HCT116 (cell line): ENCODE results near the gene ZNF747. TPM values are rescaled to one million over a fixed set of nuclear protein-coding genes. Genes with fewer than 3 reads are reported as not detected.

Source experiments
- ATAC-seq: fragments of 200-7000 bp; cut with Tn5 transposase; 2 replicates; pipeline ENCODE4 v1.9.1; 2020; ENCODE audit warnings: mild to moderate bottlenecking, moderate library complexity
- BruUV-seq: library from RNA; stranded (reverse); fragments of 400-500 nt; replicated peaks from 2 replicates; lab custom pipeline; 2021; lab: Mats Ljungman, UMichigan
- CTCF ChIA-PET: fragments of 300-600 bp; sonication (Branson Sonifier 250); formaldehyde crosslinking; loops from one replicate; lab custom pipeline; 2021; ENCODE audit warnings: antibody characterized with exemption; lab: Charles Lee
- POLR2A ChIA-PET: fragments of 300-600, 350-600 bp; sonication (Branson Sonifier 250); formaldehyde crosslinking; loops from one replicate; lab custom pipeline; 2021; ENCODE audit warnings: antibody characterized with exemption; lab: Charles Lee
- RAD21 ChIA-PET, 2 experiments: fragments of 300-600 bp; sonication (Branson Sonifier 250); formaldehyde crosslinking; loops; one replicate each; lab custom pipeline; 2023; ENCODE audit warnings: low total read pairs in 2 of 2; ENCODE audit not compliant: uncharacterized antibody in 2 of 2, unreplicated experiment in 2 of 2, low non-redundant PET in 1 of 2; lab: Charles Lee
- DNase-seq: peaks from one replicate; pipeline ENCODE4 v3.0.0-alpha.2; 2010; ENCODE audit warnings: low read depth, low spot score
- H2AFZ ChIP-seq: fragments of 200-600 bp; shearing (Covaris generic), sonication (generic); 2 replicates; pipeline ENCODE4 v1.6.1; 2017; ENCODE audit warnings: low read depth, mixed run types, mixed read lengths, antibody characterized with exemption, low read length; ENCODE audit not compliant: poor library complexity, severe bottlenecking
- H3K27ac ChIP-seq: 2 replicates; pipeline ENCODE4 v1.5.1; 2012; ENCODE audit warnings: low read depth, low read length
- H3K27me3 ChIP-seq: fragments of 200-600 bp; sonication (generic); 2 replicates; pipeline ENCODE4 v1.6.1; 2016; ENCODE audit warnings: mixed run types, low read length, mixed read lengths; ENCODE audit not compliant: insufficient read depth
- H3K36me3 ChIP-seq, 2 experiments: fragments of 200-500 bp in 1 of 2; fragments of 200-600 bp in 1 of 2; sonication (Bioruptor generic) in 1 of 2; sonication (generic) in 1 of 2; 2 replicates each; pipeline versions ENCODE4 v1.5.1 to v1.6.1; 2014 to 2016; ENCODE audit warnings: low read length in 2 of 2, inconsistent platforms in 1 of 2, mixed read lengths in 1 of 2, mixed run types in 1 of 2; ENCODE audit not compliant: insufficient read depth in 2 of 2, control insufficient read depth in 1 of 2
- H3K4me1 ChIP-seq, 2 experiments: fragments of 200-600 bp in 1 of 2; sonication (generic) in 1 of 2; 2 replicates each; pipeline versions ENCODE4 v1.5.1 to v1.6.1; 2012 to 2017; ENCODE audit warnings: low read length in 2 of 2, inconsistent platforms in 1 of 2, mild to moderate bottlenecking in 1 of 2, mixed read lengths in 1 of 2, mixed run types in 1 of 2, moderate library complexity in 1 of 2; ENCODE audit not compliant: insufficient read depth in 2 of 2, control insufficient read depth in 1 of 2
- H3K4me2 ChIP-seq: fragments of 200-600 bp; sonication (generic); 2 replicates; pipeline ENCODE4 v1.6.1; 2017; ENCODE audit warnings: mixed run types, low read length, mixed read lengths
- H3K4me3 ChIP-seq, 2 experiments: fragments of 200-600 bp in 1 of 2; sonication (generic) in 1 of 2; replicated peaks in 1 of 2; 2 replicates each; pipeline ENCODE4 v1.5.1; 2011 to 2016; ENCODE audit warnings: low read length in 2 of 2, control low read depth in 1 of 2, low read depth in 1 of 2, mild to moderate bottlenecking in 1 of 2, mixed read lengths in 1 of 2, mixed run types in 1 of 2
- H3K79me2 ChIP-seq: fragments of 200-600 bp; sonication (generic); 2 replicates; pipeline ENCODE4 v1.6.1; 2017; ENCODE audit warnings: mild to moderate bottlenecking, mixed run types, low read length, moderate library complexity, mixed read lengths; ENCODE audit not compliant: insufficient read depth
- H3K9ac ChIP-seq: fragments of 200-600 bp; sonication (generic); 2 replicates; pipeline ENCODE4 v1.6.1; 2016; ENCODE audit warnings: low read length, mixed read lengths
- H3K9me2 ChIP-seq: fragments of 200-600 bp; sonication (generic), shearing (Covaris generic); 2 replicates; pipeline ENCODE4 v1.6.1; 2017; ENCODE audit warnings: mixed run types, mild to moderate bottlenecking, moderate library complexity; ENCODE audit not compliant: insufficient read depth
- H3K9me3 ChIP-seq, 2 experiments: fragments of 200-500 bp in 1 of 2; fragments of 200-600 bp in 1 of 2; sonication (Bioruptor generic) in 1 of 2; sonication (generic) in 1 of 2; 2 replicates each; pipeline ENCODE4 v1.6.1; 2014 to 2017; ENCODE audit warnings: low read length in 2 of 2, mixed read lengths in 2 of 2, inconsistent platforms in 1 of 2, low read depth in 1 of 2, mild to moderate bottlenecking in 1 of 2, mixed run types in 1 of 2, moderate library complexity in 1 of 2; ENCODE audit not compliant: control insufficient read depth in 1 of 2, insufficient read depth in 1 of 2
- H4K20me1 ChIP-seq: fragments of 200-600 bp; sonication (generic), shearing (Covaris generic); 2 replicates; pipeline ENCODE4 v1.6.1; 2017; ENCODE audit warnings: mixed run types, mild to moderate bottlenecking, moderate library complexity; ENCODE audit not compliant: insufficient read depth
- intact Hi-C: fragments of 100-400 bp; cut with micrococcal nuclease; formaldehyde crosslinking; loops from 2 replicates; pipeline ENCODE4 v1.10.0; 2022
- total RNA-seq: library from RNA; stranded (reverse); gene quantifications from one replicate; pipeline ENCODE4 v1.2.1, GENCODE V29; 2021; ENCODE audit not compliant: unreplicated experiment
- TF ChIP-seq, protein P1 (sequence below), 3 experiments: fragments of 200-600 bp in 1 of 3; sonication (generic) in 1 of 3; IDR thresholded peaks in 2 of 3; conservative IDR thresholded peaks in 1 of 3; 2 replicates each; pipeline ENCODE4 v1.5.1; 2012 to 2017; ENCODE audit warnings: low read depth in 2 of 3, low read length in 2 of 3, antibody characterized with exemption in 1 of 3, borderline replicate concordance in 1 of 3, control low read depth in 1 of 3, mild to moderate bottlenecking in 1 of 3, mixed read lengths in 1 of 3, mixed run types in 1 of 3, moderate library complexity in 1 of 3; ENCODE audit not compliant: insufficient read depth in 1 of 3
- TF ChIP-seq, protein P2 (sequence below): IDR thresholded peaks from 2 replicates; pipeline ENCODE4 v1.6.1; 2012; ENCODE audit warnings: low read depth

The ZNF747 gene
- total RNA-seq, 1 experiment from 2014 or later, result 2.1 TPM

DNA sequence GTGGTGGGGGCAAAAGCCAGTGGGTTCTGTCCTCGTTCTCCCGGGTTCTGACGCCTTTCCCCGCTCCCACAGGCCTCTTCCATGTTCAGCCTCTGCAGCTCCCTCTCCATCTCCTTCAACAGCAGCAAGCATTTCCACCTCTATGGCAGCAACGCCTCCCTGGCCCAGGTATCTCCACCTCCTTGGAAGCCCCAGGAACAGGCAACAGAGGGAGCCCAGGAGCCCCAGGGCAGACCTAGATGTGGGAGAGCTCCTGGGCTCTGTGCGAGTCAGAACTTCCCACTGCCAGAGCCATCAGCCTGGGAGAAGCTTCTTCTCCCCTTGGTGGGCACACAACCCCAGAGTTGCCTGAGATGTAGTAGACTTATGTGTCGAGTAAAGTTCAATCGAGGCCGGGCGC lies 16.1 kb downstream of the ZNF747 start:
- no peaks in the 10 kb centered on the region for H3K79me2 ChIP-seq
- H3K27ac ChIP-seq, result no peak overlapping the region
- no peaks in the 10 kb centered on the region for H3K9me3 ChIP-seq
- no peaks in the 10 kb centered on the region for H3K36me3 ChIP-seq
- H3K4me3 ChIP-seq, result no peak overlapping the region
- RAD21 ChIA-PET, result no interaction called here
- TF ChIP-seq, protein P1, sequence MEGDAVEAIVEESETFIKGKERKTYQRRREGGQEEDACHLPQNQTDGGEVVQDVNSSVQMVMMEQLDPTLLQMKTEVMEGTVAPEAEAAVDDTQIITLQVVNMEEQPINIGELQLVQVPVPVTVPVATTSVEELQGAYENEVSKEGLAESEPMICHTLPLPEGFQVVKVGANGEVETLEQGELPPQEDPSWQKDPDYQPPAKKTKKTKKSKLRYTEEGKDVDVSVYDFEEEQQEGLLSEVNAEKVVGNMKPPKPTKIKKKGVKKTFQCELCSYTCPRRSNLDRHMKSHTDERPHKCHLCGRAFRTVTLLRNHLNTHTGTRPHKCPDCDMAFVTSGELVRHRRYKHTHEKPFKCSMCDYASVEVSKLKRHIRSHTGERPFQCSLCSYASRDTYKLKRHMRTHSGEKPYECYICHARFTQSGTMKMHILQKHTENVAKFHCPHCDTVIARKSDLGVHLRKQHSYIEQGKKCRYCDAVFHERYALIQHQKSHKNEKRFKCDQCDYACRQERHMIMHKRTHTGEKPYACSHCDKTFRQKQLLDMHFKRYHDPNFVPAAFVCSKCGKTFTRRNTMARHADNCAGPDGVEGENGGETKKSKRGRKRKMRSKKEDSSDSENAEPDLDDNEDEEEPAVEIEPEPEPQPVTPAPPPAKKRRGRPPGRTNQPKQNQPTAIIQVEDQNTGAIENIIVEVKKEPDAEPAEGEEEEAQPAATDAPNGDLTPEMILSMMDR (IDR thresholded peaks at IDR 0.05 in 2 of 3, conservative IDR thresholded peaks at IDR 0.05 in 1 of 3; ENCODE audit: borderline replicate concordance in 1 of 3, insufficient read depth in 1 of 3, low read depth in 2 of 3, low read length in 2 of 3), result peak in 1 of 3 experiments; percentile 10; a peak in 1 of 6 replicates
- TF ChIP-seq, protein P2, sequence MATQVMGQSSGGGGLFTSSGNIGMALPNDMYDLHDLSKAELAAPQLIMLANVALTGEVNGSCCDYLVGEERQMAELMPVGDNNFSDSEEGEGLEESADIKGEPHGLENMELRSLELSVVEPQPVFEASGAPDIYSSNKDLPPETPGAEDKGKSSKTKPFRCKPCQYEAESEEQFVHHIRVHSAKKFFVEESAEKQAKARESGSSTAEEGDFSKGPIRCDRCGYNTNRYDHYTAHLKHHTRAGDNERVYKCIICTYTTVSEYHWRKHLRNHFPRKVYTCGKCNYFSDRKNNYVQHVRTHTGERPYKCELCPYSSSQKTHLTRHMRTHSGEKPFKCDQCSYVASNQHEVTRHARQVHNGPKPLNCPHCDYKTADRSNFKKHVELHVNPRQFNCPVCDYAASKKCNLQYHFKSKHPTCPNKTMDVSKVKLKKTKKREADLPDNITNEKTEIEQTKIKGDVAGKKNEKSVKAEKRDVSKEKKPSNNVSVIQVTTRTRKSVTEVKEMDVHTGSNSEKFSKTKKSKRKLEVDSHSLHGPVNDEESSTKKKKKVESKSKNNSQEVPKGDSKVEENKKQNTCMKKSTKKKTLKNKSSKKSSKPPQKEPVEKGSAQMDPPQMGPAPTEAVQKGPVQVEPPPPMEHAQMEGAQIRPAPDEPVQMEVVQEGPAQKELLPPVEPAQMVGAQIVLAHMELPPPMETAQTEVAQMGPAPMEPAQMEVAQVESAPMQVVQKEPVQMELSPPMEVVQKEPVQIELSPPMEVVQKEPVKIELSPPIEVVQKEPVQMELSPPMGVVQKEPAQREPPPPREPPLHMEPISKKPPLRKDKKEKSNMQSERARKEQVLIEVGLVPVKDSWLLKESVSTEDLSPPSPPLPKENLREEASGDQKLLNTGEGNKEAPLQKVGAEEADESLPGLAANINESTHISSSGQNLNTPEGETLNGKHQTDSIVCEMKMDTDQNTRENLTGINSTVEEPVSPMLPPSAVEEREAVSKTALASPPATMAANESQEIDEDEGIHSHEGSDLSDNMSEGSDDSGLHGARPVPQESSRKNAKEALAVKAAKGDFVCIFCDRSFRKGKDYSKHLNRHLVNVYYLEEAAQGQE, result no peak
- CTCF ChIA-PET, result no interaction called here
- no peak for DNase-seq
- no peaks in the 10 kb centered on the region for H3K27me3 ChIP-seq
- no peak overlapping the region for H2AFZ ChIP-seq
- H3K4me1 ChIP-seq, result 0 out of 4 replicates have a peak, but pooled peaks cover 0 to 5% of the 10 kb centered on the region in 2 experiments
- no peaks in the 10 kb centered on the region for H3K9me2 ChIP-seq
- H4K20me1 ChIP-seq, result no peaks in the 10 kb centered on the region
- no TSS peak for BruUV-seq
- H3K4me2 ChIP-seq, result no peak overlapping the region
- peak; percentile 61 for ATAC-seq
- intact Hi-C loops, result no loop called here
- no peak overlapping the region for H3K9ac ChIP-seq
- POLR2A ChIA-PET, result no interaction called here
